HG03521 (cell line): ENCODE data around the gene CS.
"Not testable (repeated sequence)": the region's sequence is repeated elsewhere in the genome, so short reads cannot be mapped to it uniquely, and the experiment has no call there.

Source experiments
- ATAC-seq: cut with Tn5 transposase; IDR thresholded peaks from one replicate; pipeline ENCODE4 v1.9.1; 2021; ENCODE audit warnings: mild to moderate bottlenecking, moderate library complexity; ENCODE audit not compliant: unreplicated experiment

The CS gene

DNA sequence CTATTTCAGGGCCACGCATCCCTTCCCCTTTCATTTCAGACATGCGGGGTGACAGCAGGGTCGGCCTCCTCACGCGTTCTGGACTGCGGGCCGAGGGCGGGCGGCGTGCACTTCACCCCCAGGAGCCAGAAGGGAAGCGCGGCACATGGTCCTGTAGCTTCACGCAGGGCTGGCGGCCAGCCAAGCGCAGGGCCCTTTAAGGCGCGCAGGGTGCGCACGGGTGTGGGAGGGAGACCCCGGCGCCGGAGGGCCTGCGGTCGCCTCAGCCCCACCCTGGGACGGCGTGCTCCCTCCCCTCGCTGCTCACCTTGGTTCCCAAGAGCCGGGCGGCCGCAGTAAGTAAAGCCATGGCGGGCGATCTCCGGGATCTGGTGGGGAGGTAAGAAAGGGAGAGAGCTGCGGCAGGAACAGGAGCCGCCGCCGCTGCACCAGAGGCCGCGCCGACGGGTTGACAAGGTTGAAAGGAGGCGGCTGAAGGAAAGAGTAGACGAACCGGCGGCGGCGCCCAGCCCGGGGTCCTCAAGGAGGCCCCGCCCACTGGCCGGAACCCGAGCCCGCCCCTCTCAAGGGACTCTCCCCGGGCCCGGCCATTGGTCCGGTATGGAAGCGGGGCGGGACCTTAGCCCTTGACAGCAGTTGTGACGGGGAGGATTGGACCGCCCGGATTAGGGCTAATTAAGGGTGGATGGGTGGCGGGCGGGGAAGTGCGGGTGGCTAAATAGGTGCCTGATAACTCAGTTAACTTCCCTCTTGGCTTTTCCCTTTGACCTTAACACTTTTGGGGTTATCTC is at the start of gene CS:
TSS of gene CS (minus strand) at position 478 of the 791 bp plus-strand sequence. CDS start at position 349, 129 bp downstream.
- ATAC-seq = peak; percentile 94

DNA sequence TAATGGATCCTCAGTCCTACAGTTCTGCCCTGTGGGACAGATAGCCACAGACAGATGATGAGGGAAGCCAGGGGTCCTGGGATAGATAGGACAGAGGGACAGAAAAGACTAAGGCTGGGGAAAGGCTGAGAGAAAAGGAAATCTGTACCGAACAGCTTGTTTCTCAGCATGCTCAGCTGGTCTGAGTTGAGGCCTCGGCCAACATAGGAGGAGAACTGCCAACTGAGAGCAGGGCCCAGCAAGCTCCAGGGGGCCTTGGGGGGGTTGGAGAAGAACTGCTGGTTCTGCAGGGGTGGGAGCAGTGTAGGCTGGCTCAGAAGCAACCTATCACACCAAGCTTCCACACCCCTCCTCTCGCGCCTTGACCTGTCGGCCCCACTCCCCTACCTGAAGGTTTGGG is 48.6 kb upstream of the CS start:
- ATAC-seq = no peak

DNA sequence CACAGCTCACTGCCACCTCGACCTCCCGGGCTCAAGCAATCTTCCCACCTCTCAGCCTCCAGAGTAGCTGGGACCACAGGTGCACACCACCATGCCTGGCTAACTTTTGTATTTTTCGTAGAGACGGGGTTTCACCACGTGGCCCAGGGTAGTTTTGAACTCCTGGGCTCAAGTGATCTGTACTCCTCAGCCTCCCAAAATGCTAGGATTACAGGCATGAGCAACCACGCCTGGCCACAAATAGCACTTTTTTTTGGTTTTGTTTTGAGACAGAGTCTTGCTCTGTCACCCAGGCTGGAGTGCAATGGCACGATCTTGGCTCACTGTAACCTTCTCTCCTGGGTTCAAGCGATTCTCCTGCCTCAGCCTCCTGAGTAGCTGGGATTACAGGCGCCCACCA is 47.1 kb upstream of the CS start:
- ATAC-seq = not testable (repeated sequence)

DNA sequence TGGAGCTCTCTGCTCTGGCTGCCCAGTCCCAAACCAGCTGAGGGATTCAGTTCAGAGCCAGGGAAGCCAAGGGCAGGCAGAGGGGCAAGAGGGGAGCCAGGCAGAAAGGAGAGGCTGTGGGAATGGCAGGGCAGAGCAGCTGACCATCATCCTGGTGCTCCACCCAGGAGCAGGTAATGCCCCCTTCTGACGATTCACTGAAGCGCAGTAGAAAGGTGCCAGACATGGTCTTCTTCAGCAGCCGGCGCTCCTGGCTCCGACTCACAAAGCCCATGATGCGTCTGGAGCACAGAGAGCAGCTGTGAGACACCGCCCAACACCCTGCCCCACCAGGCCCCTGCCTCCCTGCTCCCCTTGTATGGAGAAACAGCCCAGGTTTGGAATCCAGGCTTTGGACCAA is 46.5 kb upstream of the CS start:
- ATAC-seq = no peak

DNA sequence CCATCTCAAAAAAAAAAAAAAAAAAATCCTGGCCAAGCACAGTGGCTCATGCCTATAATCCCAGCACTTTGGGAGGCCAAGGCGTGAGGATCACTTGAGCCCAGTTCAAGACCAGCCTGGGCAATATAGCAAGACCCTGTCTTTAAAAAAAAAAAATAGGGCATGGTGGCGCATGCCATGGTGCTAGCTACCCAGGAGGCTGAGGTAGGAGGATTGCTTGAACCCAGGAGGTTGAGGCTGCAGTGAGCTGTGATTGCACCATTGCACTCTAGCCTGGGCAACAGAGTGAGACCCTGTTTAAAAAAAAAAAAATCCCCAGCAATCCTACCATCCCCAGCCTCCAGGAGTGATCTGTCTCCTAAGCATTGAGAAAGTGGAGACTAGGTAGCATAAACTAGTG is 42.2 kb upstream of the CS start:
- ATAC-seq = not testable (repeated sequence)

DNA sequence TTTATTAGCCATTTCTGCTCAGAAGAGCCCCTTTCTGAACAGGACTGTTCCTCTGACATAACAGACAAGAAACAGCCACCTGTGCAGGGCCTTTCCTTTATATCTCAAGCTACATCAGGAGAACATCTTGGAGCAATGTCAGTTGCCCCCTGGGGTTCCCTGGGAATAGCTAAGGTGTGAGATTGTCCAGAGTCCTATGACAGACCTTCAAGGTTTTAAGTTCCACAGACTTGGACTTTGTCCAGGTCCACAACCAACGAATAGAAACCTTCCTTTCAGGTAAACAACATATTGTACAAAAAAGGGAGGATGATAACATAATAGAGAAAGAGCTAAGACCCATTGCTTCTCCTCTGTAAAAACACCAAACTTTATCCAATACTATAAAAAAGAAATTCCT is 41.5 kb upstream of the CS start:
- ATAC-seq = no peak

DNA sequence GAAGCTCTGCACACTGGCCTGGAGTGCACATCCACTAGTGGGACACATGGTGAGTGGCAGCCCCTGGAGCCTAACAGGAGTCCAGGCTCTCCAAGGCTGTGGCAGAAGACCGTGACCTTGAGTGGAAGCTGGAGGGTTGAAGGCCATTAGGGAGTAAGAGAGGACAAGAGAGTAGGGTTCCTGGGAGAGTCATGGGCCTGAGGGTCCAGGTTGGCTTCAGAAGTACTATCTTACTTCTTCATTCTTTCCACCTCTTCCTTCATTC is 39.0 kb upstream of the CS start:
- no peak for ATAC-seq

DNA sequence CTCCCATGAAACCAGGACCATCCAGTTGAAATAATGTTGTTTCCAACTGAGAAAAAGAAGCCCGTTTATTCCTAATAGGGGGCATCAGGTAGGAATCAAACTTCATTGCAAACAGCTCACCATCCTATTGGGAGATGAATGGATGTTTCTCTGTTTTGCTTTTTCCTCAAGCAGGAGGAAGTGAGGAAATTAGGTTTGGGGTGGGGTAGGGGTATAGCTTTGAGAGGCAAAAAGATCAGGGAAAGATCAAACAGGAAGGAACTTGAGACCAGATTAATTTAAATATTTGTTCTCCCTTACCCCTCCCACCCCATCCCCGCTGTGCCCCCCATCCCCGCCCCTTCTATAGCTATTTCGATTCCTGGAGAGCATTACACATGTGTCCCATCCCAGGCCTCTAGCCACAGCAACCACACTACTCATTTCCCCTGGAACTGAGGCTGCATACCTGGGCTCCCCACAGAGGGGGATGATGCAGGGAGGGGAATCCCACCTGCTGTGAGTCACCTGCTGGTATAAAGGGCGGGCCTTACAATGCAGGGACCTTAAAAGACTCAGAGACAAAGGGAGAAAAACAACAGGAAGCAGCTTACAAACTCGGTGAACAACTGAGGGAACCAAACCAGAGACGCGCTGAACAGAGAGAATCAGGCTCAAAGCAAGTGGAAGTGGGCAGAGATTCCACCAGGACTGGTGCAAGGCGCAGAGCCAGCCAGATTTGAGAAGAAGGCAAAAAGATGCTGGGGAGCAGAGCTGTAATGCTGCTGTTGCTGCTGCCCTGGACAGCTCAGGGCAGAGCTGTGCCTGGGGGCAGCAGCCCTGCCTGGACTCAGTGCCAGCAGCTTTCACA is 38.4 kb upstream of the CS start, which contains the start of gene IL23A:
TSS of gene IL23A (plus strand) at position 577 of the 850 bp plus-strand sequence. CDS start at position 738, 161 bp downstream.
- no peak for ATAC-seq

DNA sequence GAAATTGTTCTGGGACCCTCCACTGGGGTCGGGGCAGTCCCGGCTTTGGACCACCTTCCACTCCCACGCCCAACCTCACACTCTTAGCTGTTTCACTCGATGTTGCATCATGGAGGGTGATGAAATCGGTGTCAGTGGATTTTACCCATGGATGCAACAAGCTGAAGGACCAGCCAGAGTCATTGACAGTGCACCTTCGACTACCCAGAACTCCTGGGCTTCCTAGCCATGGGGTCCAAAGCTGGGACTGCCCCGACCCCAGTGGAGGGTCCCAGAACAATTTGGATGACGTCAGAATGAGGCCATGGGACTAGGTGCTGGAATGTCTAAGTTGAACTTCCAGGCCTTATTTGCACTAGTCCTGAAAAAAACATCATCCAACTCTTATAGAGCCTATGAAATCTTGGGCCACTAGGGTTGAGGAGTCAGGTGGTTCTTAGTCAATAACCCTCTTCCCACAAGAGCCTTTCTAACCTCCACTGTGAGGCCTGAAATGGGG is 37.7 kb upstream of the CS start:
- ATAC-seq = no peak

DNA sequence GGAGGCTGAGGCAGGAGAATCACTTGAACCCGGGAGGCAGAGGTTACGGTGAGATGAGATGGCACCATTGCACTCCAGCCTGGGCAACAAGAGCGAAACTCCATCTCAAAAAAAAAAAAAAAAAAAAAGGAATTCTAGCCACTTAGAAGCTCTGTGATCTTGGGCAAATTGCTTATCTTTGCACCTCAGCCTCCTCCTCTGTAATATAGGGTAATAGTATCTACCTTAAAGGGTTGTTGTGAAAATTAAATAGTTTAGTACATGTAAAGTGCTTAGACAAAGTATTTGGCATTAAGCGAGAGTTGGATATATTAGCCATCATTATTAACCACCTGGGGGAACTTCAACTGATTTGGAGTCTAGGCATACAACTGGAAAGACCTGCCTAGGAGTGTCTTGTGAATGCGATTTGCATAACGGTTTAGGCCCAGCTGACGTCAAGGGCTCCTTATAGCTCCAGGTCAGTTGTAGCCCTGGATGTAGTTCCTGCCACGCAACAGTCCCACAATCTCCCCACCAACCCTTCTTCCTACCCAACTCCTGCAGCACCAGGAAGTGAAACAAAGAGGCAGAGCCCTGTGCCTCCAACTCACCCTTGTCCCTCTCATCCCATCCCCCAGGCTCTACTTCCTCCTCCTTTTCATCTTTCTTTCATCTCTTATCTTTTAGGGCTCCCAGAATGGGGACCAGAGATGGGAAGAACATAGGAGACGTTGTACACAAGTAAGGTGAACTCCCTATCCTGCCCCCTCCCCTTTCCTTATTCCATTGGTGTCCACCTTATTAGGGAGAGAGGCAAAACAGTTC is 36.4 kb upstream of the CS start:
- no peak for ATAC-seq

DNA sequence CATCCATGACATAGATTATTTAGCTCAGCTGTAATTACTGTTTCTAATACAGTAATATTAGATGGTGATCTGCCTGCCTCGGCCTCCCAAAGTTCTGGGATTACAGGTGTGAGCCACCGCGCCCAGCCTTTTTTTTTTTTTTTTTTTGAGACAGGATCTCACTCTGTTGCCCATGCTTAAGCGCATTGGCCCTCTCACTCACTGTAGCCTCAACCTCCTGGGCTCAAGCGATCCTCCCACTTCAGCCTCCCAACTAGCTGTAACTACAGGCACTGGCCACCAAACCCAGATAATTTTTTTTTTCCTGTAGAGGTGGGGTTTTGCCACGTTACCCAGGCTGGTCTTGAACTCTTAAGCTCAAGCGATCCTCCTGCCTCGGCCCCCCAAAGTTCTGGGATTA is 35.4 kb upstream of the CS start:
- not testable (repeated sequence) for ATAC-seq

DNA sequence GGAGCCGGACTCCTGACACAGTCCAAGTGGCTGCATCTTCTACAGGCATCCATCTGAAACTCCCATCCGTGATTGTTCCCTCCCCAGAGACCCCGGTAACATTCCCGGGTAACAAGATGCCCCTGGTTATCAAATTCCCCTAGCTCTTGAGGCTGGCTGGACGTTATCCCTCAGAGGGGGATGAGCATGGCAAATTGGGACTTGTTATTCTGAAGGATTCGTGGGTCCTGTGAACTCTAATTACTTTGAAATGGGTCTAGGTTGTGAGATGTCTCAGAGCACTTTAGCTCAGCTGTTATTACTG is 34.3 kb upstream of the CS start:
- ATAC-seq = no peak

DNA sequence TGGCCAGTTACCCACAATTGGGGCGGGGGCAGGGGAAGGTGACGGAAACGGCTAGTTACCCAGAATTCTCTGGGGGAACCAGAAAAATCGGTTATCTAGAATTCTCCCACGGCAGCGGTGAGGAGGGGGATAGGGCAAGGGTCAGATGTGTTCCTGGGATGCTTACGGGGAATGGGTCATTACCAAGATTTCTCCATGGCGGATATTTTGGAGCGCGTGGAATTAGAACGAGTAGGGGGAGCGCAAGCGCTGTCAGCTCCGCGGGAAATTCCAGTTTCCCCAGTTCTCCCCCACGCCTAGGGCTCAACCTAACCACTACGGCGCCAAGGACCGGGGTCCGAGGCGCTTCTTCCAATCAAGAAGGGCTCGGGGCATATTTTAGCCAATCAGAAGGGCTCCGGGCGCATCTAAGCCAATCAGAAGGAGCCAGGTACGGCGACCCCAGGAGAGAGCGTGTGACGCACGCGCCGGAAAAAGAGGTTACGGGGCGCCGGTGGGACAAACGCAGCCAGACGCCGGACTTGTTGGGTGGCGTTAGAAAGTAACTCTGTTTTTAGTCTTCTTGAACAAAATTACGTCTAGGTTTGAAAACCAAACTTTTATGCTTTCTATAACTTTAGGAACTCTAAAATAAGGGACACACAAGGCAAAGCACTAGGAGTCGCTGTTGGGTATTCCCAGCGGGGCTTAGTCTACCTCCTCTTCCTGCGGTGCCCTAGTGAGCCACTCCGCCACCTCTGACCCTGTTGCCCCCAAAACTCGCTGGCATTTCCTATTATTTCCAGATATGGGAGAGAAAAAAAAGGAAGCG is 33.8 kb upstream of the CS start, which contains the start of gene PAN2:
TSS of gene PAN2 (minus strand) at position 322 of the 811 bp plus-strand sequence. CDS start 906 bp downstream, outside the sequence.
- ATAC-seq = peak; percentile 96

DNA sequence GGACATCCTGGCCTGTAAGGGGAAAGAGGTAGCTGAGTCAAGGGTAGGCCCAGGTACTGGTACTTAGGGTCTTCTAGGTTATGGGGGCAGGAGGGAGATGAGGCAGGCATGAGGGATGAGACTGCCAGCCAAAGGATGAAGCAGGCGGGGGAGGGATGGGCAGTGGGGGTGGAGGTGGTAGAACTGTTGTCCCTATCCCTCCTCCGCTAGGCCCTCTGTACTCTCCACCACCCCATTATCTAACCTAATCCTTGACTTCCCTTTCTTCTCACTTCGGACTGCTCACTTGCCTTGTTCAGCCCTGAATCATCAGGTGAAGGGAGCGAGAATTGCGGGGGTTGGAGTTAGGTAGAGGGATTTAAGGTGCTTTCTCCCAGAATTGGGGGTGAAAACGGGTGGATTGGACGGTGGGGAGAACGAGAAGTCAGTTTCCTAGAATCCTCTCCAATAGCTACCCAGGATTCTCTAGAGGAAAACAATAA is 33.1 kb upstream of the CS start:
- no peak for ATAC-seq

DNA sequence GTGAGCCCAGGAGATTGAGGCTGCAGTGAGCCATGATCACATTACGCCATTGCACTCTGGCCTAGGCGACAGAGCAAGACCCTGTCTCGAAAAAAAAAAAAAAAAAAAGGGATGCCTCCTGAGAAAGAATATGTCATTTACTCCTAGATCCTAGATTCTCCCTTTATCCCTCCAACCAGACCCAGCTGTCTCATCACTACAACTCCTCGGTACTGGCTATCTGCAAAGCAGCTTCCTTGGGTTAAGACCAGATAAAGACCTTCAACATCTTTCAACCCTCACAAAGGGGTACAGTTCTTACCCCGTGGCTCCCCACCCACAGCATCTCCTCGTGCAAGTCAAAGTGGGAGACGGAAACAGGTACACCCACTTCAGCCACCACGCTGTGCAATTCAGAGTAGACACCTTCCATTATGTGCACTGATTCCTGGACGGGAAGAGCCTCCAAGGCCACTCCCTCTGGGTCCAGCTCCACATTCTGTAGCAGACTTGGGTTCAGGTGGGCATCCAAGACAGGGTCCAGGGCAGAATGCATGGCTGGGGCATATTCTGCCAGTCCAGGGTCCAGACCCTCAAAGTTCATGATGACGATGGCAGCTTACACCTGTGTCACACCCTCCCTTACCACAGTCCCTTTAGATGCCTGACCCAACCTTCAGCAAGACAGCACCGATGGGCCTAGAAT is 32.5 kb upstream of the CS start:
- no peak for ATAC-seq

DNA sequence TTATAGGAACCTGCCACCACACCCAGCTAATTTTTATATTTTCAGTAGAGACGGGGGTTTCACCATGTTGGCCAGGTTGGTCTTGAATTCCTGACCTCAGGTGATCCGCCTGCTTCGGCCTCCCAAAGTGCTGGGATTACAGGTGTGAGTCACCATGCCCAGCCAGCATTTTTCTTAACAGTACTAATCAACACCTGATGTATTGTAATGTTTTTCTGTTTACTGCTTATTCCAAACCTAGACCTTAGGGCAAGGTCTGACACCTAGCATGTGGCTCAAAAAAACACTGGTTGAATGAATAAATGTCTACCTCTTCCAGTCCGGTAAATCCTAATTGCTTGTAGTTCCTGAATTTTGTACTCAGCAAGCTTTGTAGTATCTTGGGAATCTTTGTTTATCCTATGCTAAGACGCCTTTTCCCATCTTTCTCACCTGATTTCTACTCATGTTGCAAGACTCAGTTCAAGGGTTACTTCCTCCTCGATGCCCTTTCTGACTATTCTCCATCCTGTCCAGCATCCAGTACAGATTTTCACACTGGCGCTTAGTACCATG is 30.9 kb upstream of the CS start:
- no peak for ATAC-seq

DNA sequence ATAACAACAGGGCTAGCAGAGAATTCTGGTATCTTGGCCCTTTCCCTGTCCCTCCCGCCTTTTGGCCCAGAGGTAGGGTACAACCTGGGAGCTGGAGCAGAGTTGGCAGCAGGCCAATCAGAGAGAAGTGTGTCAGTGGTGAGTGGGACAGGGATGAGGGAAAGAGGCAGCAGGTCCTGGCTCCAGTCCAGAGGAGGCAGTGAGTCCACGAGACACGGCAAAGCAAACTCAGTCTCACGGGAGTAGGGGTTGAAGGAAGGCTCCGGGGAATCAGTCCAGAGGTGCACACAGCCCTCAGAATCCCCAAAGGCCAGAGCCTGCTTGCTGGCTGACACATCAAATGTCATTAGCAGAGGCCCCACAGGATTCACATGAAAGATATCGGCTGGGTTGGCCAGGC is 26.4 kb upstream of the CS start:
- no peak for ATAC-seq

DNA sequence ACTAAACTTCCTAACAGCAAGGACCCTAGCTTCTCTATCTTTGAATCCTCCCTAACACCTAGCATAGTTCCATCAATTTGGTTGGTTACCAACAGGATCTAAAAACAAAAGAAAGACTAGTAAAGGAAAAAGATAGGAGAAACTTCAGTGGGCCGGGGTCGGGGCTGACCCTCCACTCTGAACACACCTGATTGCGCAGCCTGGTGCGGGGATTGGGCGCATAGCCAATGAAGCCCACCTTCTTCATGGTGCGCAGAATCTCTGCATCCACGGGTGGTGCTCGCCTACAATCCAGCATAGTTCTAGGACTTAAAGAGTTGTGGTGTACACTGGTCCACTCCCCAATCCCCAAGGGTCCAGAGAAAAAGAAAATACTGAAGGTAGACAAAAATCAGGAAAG is 26.0 kb upstream of the CS start:
- ATAC-seq = no peak

DNA sequence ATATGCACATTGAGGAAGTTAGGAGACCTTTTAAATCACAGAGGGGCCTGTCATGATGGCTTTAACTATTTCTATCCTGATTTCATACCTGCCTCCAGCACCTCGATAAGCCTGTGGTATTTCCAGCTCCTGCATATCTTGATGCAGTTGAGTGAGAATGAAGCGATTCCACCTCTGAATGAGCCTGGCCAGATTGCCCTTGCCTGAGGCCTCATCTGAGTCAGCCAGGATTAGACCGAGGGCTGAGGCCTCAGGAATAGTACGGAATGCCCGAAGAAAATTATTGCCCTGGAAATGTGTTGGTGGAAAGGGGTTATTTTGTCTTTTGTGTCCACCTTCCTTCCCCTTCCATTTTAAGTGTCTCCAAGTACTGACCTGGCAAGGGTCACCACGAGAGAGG is 24.1 kb upstream of the CS start:
- ATAC-seq = no peak
